ENCODE results near the gene LGALS12.

LGALS12 gene

DNA sequence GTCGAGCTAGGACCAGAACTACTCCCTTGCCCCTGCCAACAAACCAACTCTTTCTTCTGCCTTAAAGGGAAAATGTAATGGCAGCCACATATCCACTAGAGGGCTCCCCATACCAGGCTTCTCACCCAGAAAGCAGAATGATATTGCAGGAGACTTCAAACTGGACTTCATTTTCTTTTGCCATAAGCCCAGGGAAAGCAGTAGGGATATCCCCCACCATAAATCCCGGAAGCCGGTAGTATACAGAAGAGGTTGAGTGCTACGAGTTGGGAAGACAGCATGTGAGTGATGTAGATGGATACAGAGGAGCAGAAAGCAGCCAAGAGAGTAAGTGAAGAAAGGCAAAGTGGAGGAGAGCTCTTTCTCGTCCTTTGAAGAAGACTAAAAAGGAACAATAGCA, 27.0 kb upstream of the LGALS12 start:
- peak; percentile 43 for DNase-seq (ENCODE audit: low read depth)
- no peak overlapping the region for H3K4me3 ChIP-seq (ENCODE audit: control insufficient read depth, low read depth, low read length)
- TF ChIP-seq, protein P1, sequence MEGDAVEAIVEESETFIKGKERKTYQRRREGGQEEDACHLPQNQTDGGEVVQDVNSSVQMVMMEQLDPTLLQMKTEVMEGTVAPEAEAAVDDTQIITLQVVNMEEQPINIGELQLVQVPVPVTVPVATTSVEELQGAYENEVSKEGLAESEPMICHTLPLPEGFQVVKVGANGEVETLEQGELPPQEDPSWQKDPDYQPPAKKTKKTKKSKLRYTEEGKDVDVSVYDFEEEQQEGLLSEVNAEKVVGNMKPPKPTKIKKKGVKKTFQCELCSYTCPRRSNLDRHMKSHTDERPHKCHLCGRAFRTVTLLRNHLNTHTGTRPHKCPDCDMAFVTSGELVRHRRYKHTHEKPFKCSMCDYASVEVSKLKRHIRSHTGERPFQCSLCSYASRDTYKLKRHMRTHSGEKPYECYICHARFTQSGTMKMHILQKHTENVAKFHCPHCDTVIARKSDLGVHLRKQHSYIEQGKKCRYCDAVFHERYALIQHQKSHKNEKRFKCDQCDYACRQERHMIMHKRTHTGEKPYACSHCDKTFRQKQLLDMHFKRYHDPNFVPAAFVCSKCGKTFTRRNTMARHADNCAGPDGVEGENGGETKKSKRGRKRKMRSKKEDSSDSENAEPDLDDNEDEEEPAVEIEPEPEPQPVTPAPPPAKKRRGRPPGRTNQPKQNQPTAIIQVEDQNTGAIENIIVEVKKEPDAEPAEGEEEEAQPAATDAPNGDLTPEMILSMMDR (IDR thresholded peaks at IDR 0.05; ENCODE audit: control insufficient read depth, insufficient read depth, low read depth, low read length, missing control alignments), result peak; percentile 93

DNA sequence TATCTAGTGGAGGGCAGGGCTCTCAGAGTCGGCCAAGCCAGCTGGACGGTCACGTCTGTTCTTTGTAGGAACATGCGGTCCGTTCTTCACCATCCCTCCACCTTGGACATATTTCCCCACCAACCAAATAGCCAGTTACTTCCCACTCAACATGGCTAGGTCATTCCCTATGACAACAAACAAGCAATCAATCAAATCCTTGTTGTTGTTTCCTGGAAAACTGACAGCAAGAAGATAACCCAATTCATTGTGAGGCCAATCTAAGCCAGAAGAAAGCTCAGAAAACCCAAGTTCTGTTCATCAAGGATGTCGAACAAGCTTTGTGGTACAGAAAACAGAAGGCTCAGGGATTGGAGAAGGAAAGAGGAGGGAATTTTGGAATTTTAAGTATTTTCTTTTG, 25.8 kb upstream of the LGALS12 start:
- H3K4me3 ChIP-seq (ENCODE audit: control insufficient read depth, low read depth, low read length), result no peak overlapping the region
- TF ChIP-seq, protein P1 (IDR thresholded peaks at IDR 0.05; ENCODE audit: control insufficient read depth, insufficient read depth, low read depth, low read length, missing control alignments), result no peak
- no peak for DNase-seq (ENCODE audit: low read depth)

DNA sequence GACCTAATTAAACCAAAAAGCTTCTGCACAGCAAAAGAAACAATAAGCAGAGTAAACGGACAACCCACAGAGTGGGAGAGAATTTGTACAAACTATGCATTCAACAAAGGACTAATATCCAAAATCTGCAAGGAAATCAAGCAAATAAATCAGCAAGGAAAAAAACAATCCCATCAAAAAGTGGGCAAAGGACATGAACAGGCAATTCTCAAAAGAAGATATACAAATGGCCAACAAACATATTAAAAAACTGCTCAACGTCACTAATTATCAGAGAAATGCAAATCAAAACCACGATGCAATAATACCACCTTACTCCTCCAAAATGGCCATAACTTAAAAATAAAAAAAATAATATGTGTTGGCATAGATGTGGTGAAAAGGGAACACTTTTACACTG, 20.1 kb upstream of the LGALS12 start:
- no peak overlapping the region for H3K4me3 ChIP-seq (ENCODE audit: control insufficient read depth, low read depth, low read length)
- TF ChIP-seq, protein P1 (IDR thresholded peaks at IDR 0.05; ENCODE audit: control insufficient read depth, insufficient read depth, low read depth, low read length, missing control alignments), result no peak
- no peak for DNase-seq (ENCODE audit: low read depth)

DNA sequence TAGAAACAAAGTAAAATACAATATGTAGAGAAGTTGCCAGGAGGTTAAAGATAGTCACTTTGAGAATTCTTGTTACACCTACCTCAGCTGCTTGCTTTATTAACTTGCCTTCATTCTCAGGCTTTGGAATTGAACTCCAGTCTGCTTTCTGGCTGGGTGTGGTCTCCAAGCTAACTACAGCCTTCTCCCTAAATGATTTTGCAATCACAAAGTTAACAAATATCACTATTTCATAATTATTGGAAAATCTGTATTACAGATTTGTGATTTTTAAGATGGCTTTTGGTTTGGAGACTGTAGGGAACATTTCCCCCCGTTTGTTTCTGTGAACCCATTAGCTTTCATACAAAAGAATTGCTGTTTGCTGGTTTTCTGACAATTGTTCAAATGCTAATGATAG, 17.1 kb upstream of the LGALS12 start:
- no peak for DNase-seq (ENCODE audit: low read depth)
- H3K4me3 ChIP-seq (ENCODE audit: control insufficient read depth, low read depth, low read length), result no peak overlapping the region
- TF ChIP-seq, protein P1 (IDR thresholded peaks at IDR 0.05; ENCODE audit: control insufficient read depth, insufficient read depth, low read depth, low read length, missing control alignments), result no peak

DNA sequence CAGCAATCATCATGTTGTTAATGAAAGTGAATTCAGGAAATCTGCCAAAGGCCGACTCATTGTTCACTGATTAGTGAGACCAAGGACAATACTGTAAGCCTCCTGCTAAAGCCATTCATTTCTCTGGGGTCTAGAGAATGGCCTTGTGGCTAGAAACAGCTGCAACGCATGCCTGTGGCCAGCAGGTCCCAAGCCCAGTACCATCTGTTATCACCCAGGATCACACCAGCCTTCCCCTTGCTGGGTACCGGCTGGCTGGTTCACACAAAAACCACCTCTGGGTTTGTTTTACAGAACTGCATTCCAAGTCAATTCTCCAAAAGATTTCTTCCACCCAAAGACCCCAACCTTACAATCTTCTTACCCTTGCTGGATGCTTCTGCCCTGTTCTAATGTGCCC, 16.0 kb upstream of the LGALS12 start:
- no peak for DNase-seq (ENCODE audit: low read depth)
- TF ChIP-seq, protein P1 (IDR thresholded peaks at IDR 0.05; ENCODE audit: control insufficient read depth, insufficient read depth, low read depth, low read length, missing control alignments), result no peak

DNA sequence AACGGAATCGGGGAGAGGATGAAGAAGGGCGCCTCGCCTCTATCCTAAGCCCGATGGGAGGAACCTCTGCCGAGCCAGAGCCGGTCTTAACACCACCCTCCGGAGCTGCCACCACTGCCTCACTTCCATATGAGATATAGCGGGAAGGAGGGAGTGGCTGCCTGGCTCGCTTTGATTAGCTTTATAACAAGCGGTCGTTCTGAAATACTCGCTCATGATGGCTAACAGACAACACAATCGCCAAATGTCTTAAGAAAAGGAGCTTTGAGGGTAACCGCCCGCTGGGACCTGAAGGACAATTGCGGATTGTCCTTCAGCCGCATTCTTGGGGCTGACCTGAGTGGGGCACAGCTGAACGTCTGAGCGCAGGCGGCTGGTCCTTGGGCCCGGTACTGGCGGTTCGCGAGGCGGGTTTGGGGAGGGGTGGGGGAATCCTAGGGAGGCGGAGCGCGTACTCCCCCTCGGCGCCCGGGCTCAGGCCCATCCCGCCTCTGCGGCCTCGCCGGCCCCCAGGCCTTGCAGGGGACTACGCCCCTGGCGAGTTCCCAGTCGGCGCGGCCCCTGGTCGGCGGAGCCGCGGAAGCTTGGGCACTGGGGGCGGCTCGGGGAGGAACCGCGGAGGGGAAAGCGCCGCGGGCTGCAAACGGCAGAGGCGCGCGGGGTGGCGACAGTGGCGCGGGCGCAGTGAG, 15.2 kb upstream of the LGALS12 start, which contains the start of gene PLAAT5:
PLAAT5 (minus strand) TSS at position 617 of the 689 bp plus-strand sequence; CDS start at position 484, 133 bp downstream.
- DNase-seq (ENCODE audit: low read depth), result no peak
- TF ChIP-seq, protein P1 (IDR thresholded peaks at IDR 0.05; ENCODE audit: control insufficient read depth, insufficient read depth, low read depth, low read length, missing control alignments), result no peak
- H3K4me3 ChIP-seq (ENCODE audit: control insufficient read depth, low read depth, low read length), result peak within 1 kb of the TSS; percentile 35

More for the DNA sequence above, 16.0 kb upstream of the LGALS12 start:
- H3K4me3 ChIP-seq (ENCODE audit: control insufficient read depth, low read depth, low read length), result no peak overlapping the region
